ENCODE results near the gene CEND1.

CEND1 gene

DNA sequence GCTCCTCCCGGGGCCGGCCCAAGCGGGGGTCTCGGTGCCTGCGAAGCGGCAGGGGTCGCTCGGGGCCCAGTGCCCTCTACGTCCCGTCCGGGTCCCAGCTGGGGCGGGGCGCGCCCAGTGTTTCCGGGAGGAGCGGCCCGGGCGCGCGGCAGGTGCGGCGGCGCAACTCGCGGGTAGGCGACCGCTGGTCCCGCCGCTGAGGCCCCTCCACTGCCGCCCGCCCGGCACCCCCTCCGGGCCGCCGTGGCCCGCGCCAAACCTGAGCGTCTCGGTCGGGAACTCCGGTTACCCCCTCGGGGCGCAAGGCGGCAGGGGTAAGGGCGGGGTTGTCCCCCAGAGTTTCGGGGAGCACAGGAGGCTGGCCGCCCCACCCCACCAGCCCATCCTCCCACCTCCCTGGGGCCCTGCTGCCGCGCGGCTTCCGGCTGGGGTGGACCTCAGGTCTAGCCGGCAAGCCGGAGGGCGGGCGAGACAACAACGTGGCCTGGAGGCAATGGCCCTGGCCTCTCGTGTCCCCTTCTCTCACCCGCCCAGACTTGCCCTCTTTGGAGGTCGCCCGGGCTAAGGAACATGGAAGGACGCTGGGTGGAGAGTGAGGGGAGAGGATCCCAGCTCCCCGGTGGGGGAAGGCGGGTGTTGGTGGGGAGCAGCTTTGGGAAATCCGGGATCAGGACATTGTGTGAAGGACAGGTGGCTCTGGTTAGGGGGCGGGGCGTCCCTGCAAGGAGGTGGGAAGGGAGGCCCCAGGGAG, 37.4 kb upstream of the CEND1 start:
- no peak for DNase-seq

GRCh38 chr11:826836-827145, 36.9 kb upstream of the CEND1 start:
- no peak for DNase-seq

GRCh38 chr11:826227-826621, 36.3 kb upstream of the CEND1 start:
- DNase-seq: no peak

DNA sequence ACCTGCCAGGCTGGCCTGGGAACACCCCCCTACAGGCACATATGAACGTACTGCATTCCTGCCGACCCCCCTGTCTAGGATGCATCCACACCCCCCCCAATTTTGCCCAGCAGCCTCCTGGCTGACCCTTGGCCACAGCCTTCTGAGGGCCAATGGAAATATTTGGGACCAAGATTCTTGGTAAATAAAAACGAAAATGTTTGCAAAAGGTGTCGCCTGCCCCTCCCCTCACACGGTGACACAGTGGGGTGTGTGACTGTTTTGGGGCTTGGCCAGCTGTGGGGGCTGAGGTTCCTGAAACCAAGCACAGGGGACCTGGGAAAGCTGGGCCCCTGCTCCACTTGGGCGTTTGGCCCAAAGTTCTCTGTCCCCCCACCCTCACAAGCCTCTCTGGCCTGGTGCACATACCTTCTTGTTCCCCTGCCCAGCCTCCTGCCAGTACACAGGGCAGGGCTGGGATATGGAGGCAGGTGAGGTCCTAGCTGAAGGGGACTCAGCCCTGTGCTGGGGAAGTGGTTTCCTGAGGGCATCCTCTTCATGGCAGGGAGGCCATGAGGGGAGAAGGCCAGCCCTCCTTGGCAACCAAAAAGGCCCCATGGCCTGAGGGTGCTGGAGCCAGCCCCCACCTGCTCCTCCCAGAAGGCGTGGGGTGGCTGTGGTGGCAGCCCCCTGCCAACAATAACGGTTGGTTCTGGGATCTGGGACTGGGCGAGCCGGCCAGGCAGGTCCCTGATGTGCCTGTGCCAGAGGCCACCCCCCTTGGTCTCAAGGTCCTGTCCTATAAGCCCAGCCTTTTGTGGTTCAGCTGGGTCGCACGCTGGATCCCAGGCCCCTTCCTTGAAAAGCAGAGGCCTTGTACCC, 35.7 kb upstream of the CEND1 start:
- no peak for DNase-seq

- DNase-seq: no peak
Observed at GRCh38 chr11:824942-825341, 35.1 kb upstream of the CEND1 start.

GRCh38 chr11:824292-824880, 34.5 kb upstream of the CEND1 start:
- no peak for DNase-seq

- no peak for DNase-seq
Observed at GRCh38 chr11:823441-824291, 33.8 kb upstream of the CEND1 start.

DNA sequence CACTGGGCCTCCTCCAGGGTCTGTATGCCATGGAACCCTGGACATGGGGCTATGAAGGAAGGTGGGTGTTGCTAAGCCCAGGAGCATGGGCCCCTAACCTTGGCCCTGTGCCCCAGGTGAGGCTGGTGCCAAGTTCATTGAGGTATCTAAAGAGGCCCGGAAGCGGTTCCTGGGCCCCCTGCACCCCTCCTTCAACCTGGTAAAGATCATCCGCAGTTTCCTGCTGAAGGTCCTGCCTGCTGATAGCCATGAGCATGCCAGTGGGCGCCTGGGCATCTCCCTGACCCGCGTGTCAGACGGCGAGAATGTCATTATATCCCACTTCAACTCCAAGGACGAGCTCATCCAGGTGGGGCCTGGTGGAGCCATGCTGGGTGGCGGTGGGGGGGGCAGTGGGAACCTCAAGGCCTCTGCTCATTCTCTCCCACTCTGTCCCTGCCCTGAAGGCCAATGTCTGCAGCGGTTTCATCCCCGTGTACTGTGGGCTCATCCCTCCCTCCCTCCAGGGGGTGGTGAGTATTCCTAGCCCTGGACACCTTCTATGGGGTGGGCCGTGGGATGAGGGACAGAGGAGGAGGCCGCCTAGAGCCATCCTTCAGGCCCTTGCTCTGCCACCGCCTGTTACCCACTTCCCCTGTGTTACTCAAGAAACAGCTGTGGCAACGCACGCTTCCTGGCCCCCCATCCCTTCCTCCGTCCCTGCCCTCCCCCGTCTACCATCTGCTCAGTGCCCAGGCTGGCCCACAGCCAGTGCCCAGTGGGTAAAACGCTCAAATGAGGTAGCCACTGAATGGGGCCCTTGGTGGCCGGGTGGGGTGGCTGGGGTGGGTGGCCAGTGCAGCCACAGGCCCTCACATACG, 31.9 kb upstream of the CEND1 start:
- DNase-seq: no peak

DNA sequence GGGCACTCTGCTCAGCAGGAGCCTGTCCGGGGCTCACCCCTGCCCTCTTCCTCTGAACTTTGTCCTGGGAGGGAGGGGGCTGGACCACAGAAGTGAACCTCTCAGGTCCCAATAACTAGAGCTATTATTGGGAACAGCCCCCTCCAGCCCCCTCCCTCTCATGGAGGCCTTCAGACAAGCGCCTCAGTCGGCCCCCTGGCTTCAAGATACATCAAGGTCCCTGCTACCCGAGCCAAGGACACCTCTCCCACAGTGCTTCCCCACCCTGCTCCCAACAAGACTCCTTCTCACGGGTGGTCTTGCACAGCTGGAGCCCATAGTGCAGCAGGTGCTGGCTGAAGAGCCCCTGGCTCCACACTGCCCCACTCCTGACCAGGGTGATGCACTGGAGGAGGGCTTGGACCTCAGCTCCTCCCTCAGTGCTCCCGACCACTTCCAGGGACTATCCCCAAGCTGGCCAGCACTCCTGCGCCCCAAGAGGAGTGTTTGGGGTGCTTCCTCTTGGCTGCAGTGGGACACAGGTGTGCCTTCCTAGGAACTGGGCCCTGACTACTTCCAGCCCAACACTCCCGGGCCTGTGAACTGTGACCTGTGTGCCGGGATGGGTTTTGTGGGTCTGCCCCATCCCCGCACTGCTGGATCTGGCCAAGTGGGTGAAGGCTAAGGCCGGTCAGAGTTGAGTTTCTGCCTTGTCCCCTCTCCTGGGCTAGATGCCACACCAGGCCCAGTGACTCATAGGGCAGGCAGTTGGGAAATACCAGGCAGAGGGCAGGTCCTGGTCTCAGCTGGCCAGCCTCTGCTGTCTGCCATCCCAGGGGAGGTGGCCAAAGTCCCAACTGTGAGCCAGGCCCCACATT, 31.0 kb upstream of the CEND1 start:
- DNase-seq: no peak

GRCh38 chr11:819943-820649, 30.2 kb upstream of the CEND1 start:
- DNase-seq: peak; percentile 86 to 89

GRCh38 chr11:819129-819931, 29.4 kb upstream of the CEND1 start:
- DNase-seq: peak; percentile 91 to 94

GRCh38 chr11:818396-819128, 28.7 kb upstream of the CEND1 start, which contains the start of gene PNPLA2:
TSS of gene PNPLA2 (plus strand) at chr11:818914. CDS start at chr11:819719, 805 bp downstream.
- no peak for DNase-seq

- no peak for DNase-seq
Observed at GRCh38 chr11:816433-816779, 26.5 kb upstream of the CEND1 start.

DNA sequence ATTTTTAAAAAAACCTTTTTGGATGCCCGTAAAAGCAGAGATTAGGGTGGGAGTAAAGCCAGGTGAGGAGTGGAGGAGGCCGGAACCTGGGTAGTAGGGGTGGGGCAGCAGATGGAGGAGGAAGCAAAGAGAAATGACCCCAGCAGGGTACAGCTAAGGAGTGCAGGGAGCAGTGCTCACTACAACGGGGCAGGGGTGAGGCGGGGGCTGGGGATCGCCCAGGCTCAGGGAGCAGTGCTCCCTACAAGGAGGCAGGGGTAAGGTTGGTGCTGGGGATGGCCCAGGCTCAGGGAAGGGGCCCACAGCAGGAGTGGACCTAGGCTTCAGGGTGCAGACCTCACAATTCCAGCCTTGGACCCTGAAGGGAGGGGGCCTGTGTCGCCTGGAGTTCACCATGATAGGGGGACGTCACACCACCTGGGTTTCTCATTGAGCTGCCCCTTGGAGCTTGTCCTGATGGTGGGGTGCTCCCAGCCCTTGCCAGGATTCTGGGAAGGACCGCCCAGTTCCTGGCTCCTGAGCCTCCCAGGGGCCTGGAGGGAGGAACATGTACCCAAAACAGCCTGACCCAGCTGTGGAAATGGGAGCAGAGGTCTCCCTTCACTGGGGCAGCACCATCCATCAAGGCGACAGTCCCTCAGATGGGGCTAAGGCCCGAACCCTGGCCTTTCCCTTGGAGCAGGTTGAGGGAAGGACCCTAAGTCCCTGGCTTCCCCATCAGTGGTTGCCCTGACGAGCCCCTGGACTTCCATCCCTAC, 26.0 kb upstream of the CEND1 start:
- no peak for DNase-seq

- no peak for DNase-seq
Observed at GRCh38 chr11:813456-814096, 23.7 kb upstream of the CEND1 start.

DNA sequence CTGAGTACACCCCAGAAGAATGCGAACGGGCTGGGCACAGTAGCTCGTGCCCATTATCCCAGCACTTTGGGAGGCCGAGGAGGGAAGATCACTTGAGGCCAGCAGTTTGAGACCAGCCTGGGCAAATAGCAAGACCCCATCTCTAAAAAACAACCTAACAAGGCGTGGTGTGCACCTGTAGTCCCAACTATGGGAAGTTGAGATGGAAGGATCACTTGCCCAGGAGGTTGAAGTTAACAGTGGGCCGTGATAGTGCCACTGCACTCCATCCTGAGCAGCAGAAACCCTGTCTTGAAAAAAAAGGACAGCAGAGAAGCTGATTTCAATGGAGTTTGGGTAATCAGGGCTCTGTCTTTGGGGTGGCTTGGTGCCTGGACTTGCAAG, 23.2 kb upstream of the CEND1 start:
- DNase-seq: no peak

- DNase-seq: no peak
Observed at GRCh38 chr11:812390-812789, 22.5 kb upstream of the CEND1 start.
